SK-N-SH (cell line): ENCODE results near the gene TRIM29. TPM values are rescaled to one million over a fixed set of nuclear protein-coding genes. Genes with fewer than 3 reads are reported as not detected.
A peak's percentile ranks its signal among the peaks of the same experiment; 100 is the strongest.

ENCODE experiments used
- CTCF ChIA-PET: fragments of 300-600, 350-600 bp; formaldehyde crosslinking; extraction: SDS; loops from one replicate; lab custom pipeline; 2021; lab: Yijun Ruan, JAX
- POLR2A ChIA-PET: fragments of 350-600 bp; sonication (Branson Sonifier 250); formaldehyde crosslinking; extraction: SDS; loops from one replicate; lab custom pipeline; 2020; ENCODE audit warnings: antibody characterized with exemption, inconsistent platforms; lab: Yijun Ruan, JAX
- DNase-seq: peaks from one replicate; pipeline ENCODE4 v3.0.0; 2012
- H2AFZ ChIP-seq: fragments of 200-600 bp; sonication (generic); 2 replicates; pipeline ENCODE4 v1.8.1; 2016; ENCODE audit warnings: antibody characterized with exemption, mild to moderate bottlenecking, low read depth
- H3F3A ChIP-seq: fragments of 200-600 bp; sonication (generic); replicated peaks from 2 replicates; pipeline ENCODE3; 2016; ENCODE audit warnings: antibody characterized with exemption, mild to moderate bottlenecking; ENCODE audit not compliant: insufficient read depth
- H3K27ac ChIP-seq, 2 experiments: fragments of 200-500 bp in 1 of 2; fragments of 200-600 bp in 1 of 2; sonication (Bioruptor generic) in 1 of 2; sonication (generic), shearing (Covaris generic) in 1 of 2; 2 replicates each; pipeline versions ENCODE4 v1.5.1 to v1.6.1; 2014 to 2016; ENCODE audit warnings: low read depth in 2 of 2, inconsistent platforms in 1 of 2, low read length in 1 of 2, mild to moderate bottlenecking in 1 of 2, mixed read lengths in 1 of 2
- H3K27me3 ChIP-seq: fragments of 200-600 bp; sonication (generic), shearing (Covaris generic); 2 replicates; pipeline ENCODE4 v1.6.1; 2016; ENCODE audit warnings: mixed run types; ENCODE audit not compliant: insufficient read depth
- H3K36me3 ChIP-seq, 2 experiments: fragments of 200-500 bp in 1 of 2; fragments of 200-600 bp in 1 of 2; sonication (Bioruptor generic) in 1 of 2; sonication (generic) in 1 of 2; replicated peaks in 1 of 2; 2 replicates each; pipeline versions ENCODE3 to v1.5.1; 2014 to 2016; ENCODE audit warnings: low read length in 1 of 2, mild to moderate bottlenecking in 1 of 2; ENCODE audit not compliant: insufficient read depth in 2 of 2, control insufficient read depth in 1 of 2
- H3K4me1 ChIP-seq, 2 experiments: fragments of 200-500 bp in 1 of 2; fragments of 200-600 bp in 1 of 2; sonication (Bioruptor generic) in 1 of 2; sonication (generic), shearing (Covaris generic) in 1 of 2; 2 replicates each; pipeline versions ENCODE4 v1.5.1 to v1.6.1; 2014 to 2016; ENCODE audit warnings: low read depth in 1 of 2, low read length in 1 of 2, mixed run types in 1 of 2; ENCODE audit not compliant: insufficient read depth in 2 of 2, control insufficient read depth in 1 of 2
- H3K4me2 ChIP-seq: fragments of 200-600 bp; sonication (generic), shearing (Covaris generic); 2 replicates; pipeline ENCODE4 v1.6.1; 2017; ENCODE audit warnings: mixed run types
- H3K4me3 ChIP-seq, 2 experiments: fragments of 200-500 bp in 1 of 2; fragments of 200-600 bp in 1 of 2; sonication (Bioruptor generic) in 1 of 2; sonication (generic), shearing (Covaris generic) in 1 of 2; 2 replicates each; pipeline versions ENCODE4 v1.5.1 to v1.8.1; 2014 to 2016; ENCODE audit warnings: low read depth in 2 of 2, inconsistent platforms in 1 of 2, low read length in 1 of 2, mild to moderate bottlenecking in 1 of 2, mixed read lengths in 1 of 2, moderate library complexity in 1 of 2
- H3K79me2 ChIP-seq: fragments of 200-600 bp; sonication (generic); 2 replicates; pipeline ENCODE4 v1.8.1; 2017; ENCODE audit warnings: mild to moderate bottlenecking; ENCODE audit not compliant: insufficient read depth
- H3K9ac ChIP-seq: fragments of 200-600 bp; sonication (generic); 2 replicates; pipeline ENCODE4 v1.6.1; 2017; ENCODE audit warnings: mixed run types
- H3K9me2 ChIP-seq: fragments of 200-600 bp; sonication (generic); 2 replicates; pipeline ENCODE4 v1.6.1; 2017; ENCODE audit warnings: mixed run types
- H3K9me3 ChIP-seq: fragments of 200-600 bp; sonication (generic); 2 replicates; pipeline ENCODE4 v1.6.1; 2017; ENCODE audit warnings: mixed run types, mild to moderate bottlenecking, moderate library complexity
- H4K20me1 ChIP-seq: fragments of 200-600 bp; sonication (generic); 2 replicates; pipeline ENCODE4 v1.6.1; 2017; ENCODE audit warnings: mild to moderate bottlenecking, mixed run types; ENCODE audit not compliant: insufficient read depth
- FOSL2 ChIP-seq: IDR thresholded peaks from 2 replicates; pipeline ENCODE4 v1.4.0; 2012; ENCODE audit warnings: low read depth, mild to moderate bottlenecking, moderate library complexity, borderline replicate concordance
- FOXJ3 ChIP-seq: sonication (generic); formaldehyde crosslinking; IDR thresholded peaks from 2 replicates; pipeline ENCODE4 v1.5.1; 2020; ENCODE audit warnings: mild to moderate bottlenecking, missing genetic modification reagents
- FOXM1 ChIP-seq: IDR thresholded peaks from 2 replicates; pipeline ENCODE4 v1.4.0; 2012; ENCODE audit warnings: low read depth, mild to moderate bottlenecking
- GABPA ChIP-seq: IDR thresholded peaks from 2 replicates; pipeline ENCODE4 v1.4.0; 2012; ENCODE audit warnings: low read depth, mild to moderate bottlenecking
- GATA2 ChIP-seq: sonication (generic); formaldehyde crosslinking; IDR thresholded peaks from 2 replicates; pipeline ENCODE4 v1.5.0; 2020; ENCODE audit warnings: mild to moderate bottlenecking, missing genetic modification reagents
- JUND ChIP-seq: IDR thresholded peaks from 2 replicates; pipeline ENCODE4 v1.4.0; 2012
- MEF2A ChIP-seq: IDR thresholded peaks from 2 replicates; pipeline ENCODE4 v1.4.0; 2012; ENCODE audit warnings: low read depth, borderline replicate concordance
- POLR2AphosphoS5 ChIP-seq: IDR thresholded peaks from 2 replicates; pipeline ENCODE4 v1.6.1; 2012; ENCODE audit warnings: low read depth, low read length
- RAD21 ChIP-seq: IDR thresholded peaks from 2 replicates; pipeline ENCODE4 v1.6.1; 2012; ENCODE audit warnings: mild to moderate bottlenecking, low read length
- TAF1 ChIP-seq: IDR thresholded peaks from 2 replicates; pipeline ENCODE4 v1.6.1; 2012; ENCODE audit warnings: low read depth, mild to moderate bottlenecking, low read length, moderate library complexity, borderline replicate concordance
- TEAD4 ChIP-seq: IDR thresholded peaks from 2 replicates; pipeline ENCODE4 v1.4.0; 2012; ENCODE audit warnings: mild to moderate bottlenecking, borderline replicate concordance; ENCODE audit not compliant: insufficient read depth
- YY1 ChIP-seq: IDR thresholded peaks from 2 replicates; pipeline ENCODE4 v1.4.0; 2012; ENCODE audit warnings: low read depth, mild to moderate bottlenecking
- WGBS: methylation state at CpG from one replicate; pipeline ENCODE4 v1.1.6; 2017; ENCODE audit warnings: low lambda C conversion rate; 5-methylcytosine and 5-hydroxymethylcytosine counted together
- polyA plus RNA-seq, 3 experiments: library from polyadenylated mRNA; depleted of rRNA; stranded (reverse); fragments of >200 nt; gene quantifications; 2 replicates each; pipeline ENCODE4 v1.2.3, GENCODE V29; 2012
- TF ChIP-seq, protein P1 (sequence below): IDR thresholded peaks from 2 replicates; pipeline ENCODE4 v1.4.0; 2012; ENCODE audit warnings: low read depth, borderline replicate concordance
- TF ChIP-seq, protein P2 (sequence below): IDR thresholded peaks from 2 replicates; pipeline ENCODE4 v1.6.1; 2012; ENCODE audit warnings: mild to moderate bottlenecking, low read depth, low read length, moderate library complexity
- TF ChIP-seq, protein P3 (sequence below): IDR thresholded peaks from 2 replicates; pipeline ENCODE4; 2012

The TRIM29 gene
- polyA plus RNA-seq, 1 of the 3 experiments (the other 2 are of a cell fraction): 0.03 TPM

DNA sequence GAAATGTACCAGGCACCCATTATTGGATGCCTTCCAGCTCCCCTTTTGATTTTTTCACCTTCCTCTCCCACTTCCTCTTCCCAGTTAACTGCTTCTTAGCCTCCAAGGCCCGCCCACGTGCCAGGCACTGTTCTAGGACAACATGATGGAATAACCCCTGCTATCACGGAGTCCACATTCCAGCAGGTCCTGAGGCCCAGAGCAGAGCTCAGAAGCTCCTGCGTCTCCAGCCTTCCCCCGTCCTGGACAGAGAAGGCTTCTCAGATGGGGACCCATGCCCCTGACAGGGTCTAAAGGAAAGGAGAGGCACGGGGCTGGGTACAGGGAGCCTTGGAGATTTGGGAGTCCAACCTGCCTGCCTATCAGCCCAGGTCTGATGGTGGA is 29.1 kb downstream of the TRIM29 start:
- Histone ChIP-seq H3F3A (no peaks in the 10 kb centered on the region), H4K20me1 (no peaks in the 10 kb centered on the region), H3K4me2 (no peak overlapping the region), H3K79me2 (no peaks in the 10 kb centered on the region), H3K4me3 (no peak overlapping the region), H3K9me3 (no peaks in the 10 kb centered on the region), H3K9ac (no peak overlapping the region)
- 29% methylated on average over 5 of the region's 6 CpGs for WGBS
- TF ChIP-seq POLR2AphosphoS5 (no peak), FOXJ3 (no peak), TEAD4 (no peak)
- TF ChIP-seq, protein P1, sequence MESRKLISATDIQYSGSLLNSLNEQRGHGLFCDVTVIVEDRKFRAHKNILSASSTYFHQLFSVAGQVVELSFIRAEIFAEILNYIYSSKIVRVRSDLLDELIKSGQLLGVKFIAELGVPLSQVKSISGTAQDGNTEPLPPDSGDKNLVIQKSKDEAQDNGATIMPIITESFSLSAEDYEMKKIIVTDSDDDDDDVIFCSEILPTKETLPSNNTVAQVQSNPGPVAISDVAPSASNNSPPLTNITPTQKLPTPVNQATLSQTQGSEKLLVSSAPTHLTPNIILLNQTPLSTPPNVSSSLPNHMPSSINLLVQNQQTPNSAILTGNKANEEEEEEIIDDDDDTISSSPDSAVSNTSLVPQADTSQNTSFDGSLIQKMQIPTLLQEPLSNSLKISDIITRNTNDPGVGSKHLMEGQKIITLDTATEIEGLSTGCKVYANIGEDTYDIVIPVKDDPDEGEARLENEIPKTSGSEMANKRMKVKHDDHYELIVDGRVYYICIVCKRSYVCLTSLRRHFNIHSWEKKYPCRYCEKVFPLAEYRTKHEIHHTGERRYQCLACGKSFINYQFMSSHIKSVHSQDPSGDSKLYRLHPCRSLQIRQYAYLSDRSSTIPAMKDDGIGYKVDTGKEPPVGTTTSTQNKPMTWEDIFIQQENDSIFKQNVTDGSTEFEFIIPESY: no peak
- TF ChIP-seq, all 33 proteins: peak for 0
- ChIA-PET POLR2A (interaction anchor here (0.7 to 2.2 kb wide), 11 partner anchors 13 to 423 kb away, joined by 3 to 12 read pairs (median 4); partner anchors contain the start of gene NECTIN1), CTCF (interaction anchor here (0.6 to 7.8 kb wide), 111 partner anchors 9 to 727 kb away, joined by 3 to 129 read pairs (median 6); partner anchors contain the start of genes NECTIN1 and TRIM29)
- Histone ChIP-seq H3K27ac (peak overlapping the region in 1 of 2 experiments; percentile 56; a peak in 2 of 4 replicates), H2AFZ (no peak overlapping the region), H3K4me1 (peaks cover 0 to 43% of the 10 kb centered on the region in 2 experiments; a peak in 1 of 4 replicates), H3K9me2 (no peaks in the 10 kb centered on the region), H3K36me3 (no peaks in the 10 kb centered on the region), H3K27me3 (peaks cover 16% of the 10 kb centered on the region; the same call in 1 of the 2 replicates)
- no peak for DNase-seq

DNA sequence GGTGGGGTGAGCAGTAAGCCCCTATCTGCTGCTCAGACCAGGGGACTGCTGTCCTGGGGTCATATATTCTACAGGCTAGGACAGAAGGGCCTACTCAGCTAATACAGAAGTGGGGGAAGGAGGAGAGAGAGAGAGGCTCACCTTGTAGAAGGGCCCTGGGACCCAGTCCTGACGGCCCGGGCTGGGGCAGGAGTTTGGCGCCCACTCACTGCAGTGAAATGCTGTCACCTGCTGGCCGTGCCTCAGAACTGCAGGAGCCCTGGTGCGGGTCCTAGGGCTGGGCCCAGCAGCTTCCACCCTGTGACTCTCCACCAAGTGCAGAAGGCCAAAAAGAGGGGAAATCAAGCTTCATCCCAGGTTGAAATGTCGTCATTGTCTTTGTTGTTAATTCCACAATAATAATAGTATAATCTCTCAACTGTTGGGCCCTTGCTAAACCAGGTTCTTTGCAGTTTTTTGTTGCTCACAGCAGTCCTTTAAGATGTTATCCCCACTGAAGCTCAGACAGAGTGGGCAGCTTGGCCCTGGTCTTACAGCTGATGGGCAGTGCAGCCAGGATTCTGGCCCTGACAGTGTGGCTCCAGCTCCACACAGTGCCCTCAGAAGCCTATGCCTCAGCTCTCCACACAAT is 29.6 kb downstream of the TRIM29 start:
- peak overlapping the region in 1 of 2 experiments; percentile 56; a peak in 2 of 4 replicates for H3K27ac ChIP-seq
- H3K27me3 ChIP-seq: peaks cover 17% of the 10 kb centered on the region; the same call in 1 of the 2 replicates
- H3K9me3 ChIP-seq: no peaks in the 10 kb centered on the region
- no peaks in the 10 kb centered on the region for H3K36me3 ChIP-seq
- POLR2A ChIA-PET: interaction anchor here (0.7 to 2.2 kb wide), 11 partner anchors 13 to 423 kb away, joined by 3 to 12 read pairs (median 4); partner anchors contain the start of gene NECTIN1
- H3F3A ChIP-seq: no peaks in the 10 kb centered on the region
- H3K9me2 ChIP-seq: no peaks in the 10 kb centered on the region
- 20% methylated on average over 3 of the region's 6 CpGs for WGBS
- H3K4me3 ChIP-seq: peak overlapping the region in 1 of 2 experiments; percentile 24; a peak in 1 of 4 replicates
- H4K20me1 ChIP-seq: no peaks in the 10 kb centered on the region
- DNase-seq: peak; percentile 95
- CTCF ChIA-PET: interaction anchor here (0.6 to 7.8 kb wide), 128 partner anchors 10 to 726 kb away, joined by 3 to 129 read pairs (median 5); partner anchors contain the start of genes NECTIN1 and TRIM29
- no peak overlapping the region for H3K9ac ChIP-seq
- H3K4me1 ChIP-seq: peaks cover 0 to 43% of the 10 kb centered on the region in 2 experiments; a peak in 1 of 4 replicates
- H3K79me2 ChIP-seq: no peaks in the 10 kb centered on the region
- no peak overlapping the region for H3K4me2 ChIP-seq
- no peak overlapping the region for H2AFZ ChIP-seq
- TF ChIP-seq TAF1 (no peak), RAD21 (peak; percentile 99), JUND (no peak), MEF2A (no peak), GABPA (no peak), FOSL2 (no peak), GATA2 (CRISPR knock-in tag) (no peak), YY1 (no peak), FOXM1 (no peak)
- TF ChIP-seq, protein P1: no peak
- TF ChIP-seq, protein P2, sequence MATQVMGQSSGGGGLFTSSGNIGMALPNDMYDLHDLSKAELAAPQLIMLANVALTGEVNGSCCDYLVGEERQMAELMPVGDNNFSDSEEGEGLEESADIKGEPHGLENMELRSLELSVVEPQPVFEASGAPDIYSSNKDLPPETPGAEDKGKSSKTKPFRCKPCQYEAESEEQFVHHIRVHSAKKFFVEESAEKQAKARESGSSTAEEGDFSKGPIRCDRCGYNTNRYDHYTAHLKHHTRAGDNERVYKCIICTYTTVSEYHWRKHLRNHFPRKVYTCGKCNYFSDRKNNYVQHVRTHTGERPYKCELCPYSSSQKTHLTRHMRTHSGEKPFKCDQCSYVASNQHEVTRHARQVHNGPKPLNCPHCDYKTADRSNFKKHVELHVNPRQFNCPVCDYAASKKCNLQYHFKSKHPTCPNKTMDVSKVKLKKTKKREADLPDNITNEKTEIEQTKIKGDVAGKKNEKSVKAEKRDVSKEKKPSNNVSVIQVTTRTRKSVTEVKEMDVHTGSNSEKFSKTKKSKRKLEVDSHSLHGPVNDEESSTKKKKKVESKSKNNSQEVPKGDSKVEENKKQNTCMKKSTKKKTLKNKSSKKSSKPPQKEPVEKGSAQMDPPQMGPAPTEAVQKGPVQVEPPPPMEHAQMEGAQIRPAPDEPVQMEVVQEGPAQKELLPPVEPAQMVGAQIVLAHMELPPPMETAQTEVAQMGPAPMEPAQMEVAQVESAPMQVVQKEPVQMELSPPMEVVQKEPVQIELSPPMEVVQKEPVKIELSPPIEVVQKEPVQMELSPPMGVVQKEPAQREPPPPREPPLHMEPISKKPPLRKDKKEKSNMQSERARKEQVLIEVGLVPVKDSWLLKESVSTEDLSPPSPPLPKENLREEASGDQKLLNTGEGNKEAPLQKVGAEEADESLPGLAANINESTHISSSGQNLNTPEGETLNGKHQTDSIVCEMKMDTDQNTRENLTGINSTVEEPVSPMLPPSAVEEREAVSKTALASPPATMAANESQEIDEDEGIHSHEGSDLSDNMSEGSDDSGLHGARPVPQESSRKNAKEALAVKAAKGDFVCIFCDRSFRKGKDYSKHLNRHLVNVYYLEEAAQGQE: no peak
- TF ChIP-seq, protein P3, sequence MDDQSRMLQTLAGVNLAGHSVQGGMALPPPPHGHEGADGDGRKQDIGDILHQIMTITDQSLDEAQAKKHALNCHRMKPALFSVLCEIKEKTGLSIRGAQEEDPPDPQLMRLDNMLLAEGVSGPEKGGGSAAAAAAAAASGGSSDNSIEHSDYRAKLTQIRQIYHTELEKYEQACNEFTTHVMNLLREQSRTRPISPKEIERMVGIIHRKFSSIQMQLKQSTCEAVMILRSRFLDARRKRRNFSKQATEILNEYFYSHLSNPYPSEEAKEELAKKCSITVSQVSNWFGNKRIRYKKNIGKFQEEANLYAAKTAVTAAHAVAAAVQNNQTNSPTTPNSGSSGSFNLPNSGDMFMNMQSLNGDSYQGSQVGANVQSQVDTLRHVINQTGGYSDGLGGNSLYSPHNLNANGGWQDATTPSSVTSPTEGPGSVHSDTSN: no peak
